Bone marrow (tissue), 2 donors: ENCODE results near the gene SNX14.

ENCODE experiments used
- DNase-seq, 2 donors: peaks; one replicate each; lab custom pipeline; 2025; lab: John Stamatoyannopoulos, UW

SNX14 gene

GRCh38 chr6:85496856-85497255 is 96.8 kb downstream of the SNX14 start:
- no peak for DNase-seq

GRCh38 chr6:85496009-85496579 is 97.6 kb downstream of the SNX14 start:
- no peak for DNase-seq

GRCh38 chr6:85494547-85495536 is 98.8 kb downstream of the SNX14 start:
- no peak for DNase-seq

- no peak for DNase-seq
Measured at GRCh38 chr6:85493389-85493788, 100.3 kb downstream of the SNX14 start.

GRCh38 chr6:85490516-85491248 is 103.0 kb downstream of the SNX14 start:
- no peak for DNase-seq

- DNase-seq, result no peak
Measured at GRCh38 chr6:85484948-85485347, 108.7 kb downstream of the SNX14 start.

- no peak for DNase-seq
Measured at GRCh38 chr6:85483846-85484245, 109.8 kb downstream of the SNX14 start.

- DNase-seq, result peak; percentile 31 to 48
Measured at GRCh38 chr6:85482905-85483700, 110.6 kb downstream of the SNX14 start.

- no peak for DNase-seq
Measured at GRCh38 chr6:85482206-85482904, 111.3 kb downstream of the SNX14 start.

- no peak for DNase-seq
Measured at GRCh38 chr6:85479208-85479607, 114.5 kb downstream of the SNX14 start.

GRCh38 chr6:85476532-85476931 is 117.1 kb downstream of the SNX14 start:
- no peak for DNase-seq

- no peak for DNase-seq
Measured at GRCh38 chr6:85473748-85474147, 119.9 kb downstream of the SNX14 start.

GRCh38 chr6:85472744-85473143 is 120.9 kb downstream of the SNX14 start:
- DNase-seq, result no peak

- DNase-seq, result no peak
Measured at GRCh38 chr6:85470023-85470410, 123.6 kb downstream of the SNX14 start.

GRCh38 chr6:85469276-85470022 is 124.2 kb downstream of the SNX14 start:
- DNase-seq, result no peak

GRCh38 chr6:85468326-85468725 is 125.3 kb downstream of the SNX14 start:
- DNase-seq, result no peak

GRCh38 chr6:85465762-85466161 is 127.9 kb downstream of the SNX14 start:
- DNase-seq, result no peak

- peak in 1 of 2 donors; percentile 53 for DNase-seq
Measured at GRCh38 chr6:85464722-85465150, 128.9 kb downstream of the SNX14 start.

GRCh38 chr6:85464260-85464644 is 129.4 kb downstream of the SNX14 start:
- DNase-seq, result peak in 1 of 2 donors; percentile 53

GRCh38 chr6:85463621-85464259 is 129.9 kb downstream of the SNX14 start:
- no peak for DNase-seq
